G401.6 (cell line): Measurements from ENCODE around the gene SLC17A8.
"Not testable (repeated sequence)": the region's sequence is repeated elsewhere in the genome, so short reads cannot be mapped to it uniquely, and the experiment has no call there.

Experiments
- FAIRE-seq: peaks from 2 replicates; lab custom pipeline; 2012; peaks lifted over from hg19 to GRCh38; lab: Jason Lieb, UNC

The SLC17A8 gene

GRCh38 chr12:100430251-100430650 lies 73.4 kb downstream of the SLC17A8 start:
- FAIRE-seq: not testable (repeated sequence)

- no peak for FAIRE-seq
Measured at GRCh38 chr12:100433701-100434100, 76.8 kb downstream of the SLC17A8 start.

- FAIRE-seq: no peak
Measured at GRCh38 chr12:100434177-100434576, 77.3 kb downstream of the SLC17A8 start.

GRCh38 chr12:100435957-100436356 lies 79.1 kb downstream of the SLC17A8 start:
- FAIRE-seq: no peak

- FAIRE-seq: no peak
Measured at GRCh38 chr12:100437038-100437841, 80.4 kb downstream of the SLC17A8 start.

- FAIRE-seq: no peak
Measured at GRCh38 chr12:100439797-100440196, 82.9 kb downstream of the SLC17A8 start.

GRCh38 chr12:100442403-100442802 lies 85.5 kb downstream of the SLC17A8 start:
- no peak for FAIRE-seq

- no peak for FAIRE-seq
Measured at GRCh38 chr12:100443434-100443833, 86.6 kb downstream of the SLC17A8 start.

GRCh38 chr12:100445081-100445481 lies 88.2 kb downstream of the SLC17A8 start:
- FAIRE-seq: no peak

- FAIRE-seq: no peak
Measured at GRCh38 chr12:100447381-100447780, 90.5 kb downstream of the SLC17A8 start.

GRCh38 chr12:100448656-100449055 lies 91.8 kb downstream of the SLC17A8 start:
- no peak for FAIRE-seq

- no peak for FAIRE-seq
Measured at GRCh38 chr12:100450735-100451134, 93.9 kb downstream of the SLC17A8 start.

GRCh38 chr12:100453951-100454350 lies 97.1 kb downstream of the SLC17A8 start:
- FAIRE-seq: no peak

- no peak for FAIRE-seq
Measured at GRCh38 chr12:100455896-100456295, 99.0 kb downstream of the SLC17A8 start.

- FAIRE-seq: no peak
Measured at GRCh38 chr12:100458191-100458590, 101.3 kb downstream of the SLC17A8 start.

GRCh38 chr12:100460702-100461101 lies 103.8 kb downstream of the SLC17A8 start:
- FAIRE-seq: no peak

GRCh38 chr12:100461330-100461973 lies 104.6 kb downstream of the SLC17A8 start:
- no peak for FAIRE-seq

GRCh38 chr12:100463661-100464060 lies 106.8 kb downstream of the SLC17A8 start:
- FAIRE-seq: no peak

GRCh38 chr12:100464529-100464928 lies 107.7 kb downstream of the SLC17A8 start:
- FAIRE-seq: no peak

GRCh38 chr12:100468126-100468525 lies 111.3 kb downstream of the SLC17A8 start:
- FAIRE-seq: no peak
